AG04450 (cell line): ENCODE data around the gene OR51B4. TPM values are rescaled to one million over a fixed set of nuclear protein-coding genes. Genes with fewer than 3 reads are reported as not detected.
A peak's percentile ranks its signal among the peaks of the same experiment; 100 is the strongest.
"Not testable (repeated sequence)": the region's sequence is repeated elsewhere in the genome, so short reads cannot be mapped to it uniquely, and the experiment has no call there.

Experiments
- CTCF ChIA-PET: fragments of 300-600, 350-600 bp; formaldehyde crosslinking; extraction: SDS; loops from one replicate; lab custom pipeline; 2022; ENCODE audit warnings: antibody characterized with exemption, inconsistent platforms; lab: Charles Lee
- POLR2A ChIA-PET: fragments of 350-600 bp; formaldehyde crosslinking; extraction: SDS; loops from one replicate; lab custom pipeline; 2021; ENCODE audit warnings: antibody characterized with exemption, inconsistent platforms; lab: Yijun Ruan, JAX
- DNase-seq: peaks from one replicate; pipeline ENCODE4 v3.0.0-alpha.2; 2011; ENCODE audit warnings: low read depth, low spot score
- H3K27ac ChIP-seq: one replicate; pipeline ENCODE4 v1.5.1; 2012; ENCODE audit warnings: low read depth, low read length, control low read depth
- H3K27me3 ChIP-seq: one replicate; pipeline ENCODE4 v1.6.0; 2012; ENCODE audit warnings: low read length; ENCODE audit not compliant: control insufficient read depth, insufficient read depth
- H3K4me3 ChIP-seq: 2 replicates; pipeline ENCODE4 v1.5.1; 2011; ENCODE audit warnings: mild to moderate bottlenecking, low read depth, low read length, control low read depth
- H3K9me3 ChIP-seq: 2 replicates; pipeline ENCODE4 v1.5.1; 2012; ENCODE audit warnings: low read length; ENCODE audit not compliant: control insufficient read depth, insufficient read depth
- CTCF ChIP-seq: IDR thresholded peaks from 2 replicates; pipeline ENCODE4 v1.5.1; 2011; ENCODE audit warnings: low read depth, low read length, control low read depth, inconsistent platforms
- polyA plus RNA-seq: library from polyadenylated mRNA; depleted of rRNA; stranded (reverse); fragments of >200 nt; gene quantifications from 2 replicates; pipeline ENCODE4 v1.2.3, GENCODE V29; 2011

The OR51B4 gene
- polyA plus RNA-seq, 1 experiment, result 0.82 TPM

DNA sequence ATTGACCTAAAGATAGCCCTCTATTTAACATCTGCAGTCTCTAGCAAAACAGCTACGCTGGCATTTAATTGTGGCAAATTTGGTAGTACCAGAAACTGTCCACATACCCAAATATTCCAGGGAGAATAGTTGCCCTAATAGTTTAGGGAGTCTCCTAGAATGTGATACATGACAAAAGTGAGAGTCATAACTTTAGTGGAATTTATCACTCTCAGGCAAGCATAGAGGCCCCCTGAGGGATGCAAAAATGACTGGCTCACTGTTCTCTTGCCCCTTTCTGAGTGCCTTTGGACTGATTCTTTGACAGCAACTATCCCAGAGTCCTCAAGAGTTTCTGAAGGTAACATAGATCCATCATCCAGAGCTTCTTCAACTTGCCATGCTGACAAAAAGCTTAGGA lies 2.3 kb upstream of the OR51B4 start:
- DNase-seq, result no peak
- ChIA-PET POLR2A (no interaction called here), CTCF (interaction anchor here (1.4 kb wide), 1 partner anchor 13 kb away, joined by 3 read pairs; no protein-coding TSS in a partner anchor)
- TF ChIP-seq CTCF, result no peak
- H3K27me3 ChIP-seq, result no peaks in the 10 kb centered on the region
- H3K4me3 ChIP-seq, result no peak overlapping the region
- no peaks in the 10 kb centered on the region for H3K9me3 ChIP-seq
- no peak overlapping the region for H3K27ac ChIP-seq

- CTCF ChIA-PET, result interaction anchor here (1.4 kb wide), 1 partner anchor 13 kb away, joined by 3 read pairs; no protein-coding TSS in a partner anchor
- H3K4me3 ChIP-seq, result no peak overlapping the region
- no peak overlapping the region for H3K27ac ChIP-seq
- POLR2A ChIA-PET, result no interaction called here
- TF ChIP-seq CTCF, result no peak
- no peaks in the 10 kb centered on the region for H3K9me3 ChIP-seq
- no peaks in the 10 kb centered on the region for H3K27me3 ChIP-seq
- no peak for DNase-seq
Measured at GRCh38 chr11:5303626-5304025, 1.9 kb upstream of the OR51B4 start.

- no peak for DNase-seq
- no peak for TF ChIP-seq CTCF
Measured at GRCh38 chr11:5300251-5300650, 1.5 kb downstream of the OR51B4 start.

DNA sequence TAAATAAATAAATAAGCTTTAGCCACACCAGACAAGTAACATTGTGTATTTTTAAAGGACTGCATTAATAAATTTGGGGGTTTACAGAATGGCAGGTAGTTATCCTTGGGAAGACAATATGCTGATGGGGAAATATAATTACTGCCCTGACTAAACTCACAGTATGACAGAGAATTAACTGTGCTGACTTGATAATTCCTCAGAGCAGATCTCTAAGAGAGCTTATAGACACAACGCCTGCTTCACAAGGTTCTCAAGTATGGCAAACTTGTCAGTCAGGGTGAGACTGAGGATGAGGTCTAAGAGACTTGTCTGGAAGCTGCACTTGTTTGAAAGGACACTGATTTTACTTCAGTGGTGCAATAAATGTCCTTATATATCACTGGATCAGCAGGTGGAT lies 3.3 kb downstream of the OR51B4 start:
- CTCF ChIA-PET, result interaction anchor here (1.0 to 1.6 kb wide), 2 partner anchors 48 to 174 kb away, joined by 3 to 4 read pairs; no protein-coding TSS in a partner anchor
- POLR2A ChIA-PET, result interaction anchor here (1.1 kb wide), 1 partner anchor 18 kb away, joined by 3 read pairs; no protein-coding TSS in a partner anchor
- Histone ChIP-seq H3K4me3 (no peak overlapping the region), H3K27me3 (no peaks in the 10 kb centered on the region), H3K27ac (no peak overlapping the region), H3K9me3 (peaks cover 7% of the 10 kb centered on the region; the same call in 1 of the 2 replicates)
- no peak for TF ChIP-seq CTCF
- DNase-seq, result no peak

More at GRCh38 chr11:5300251-5300650, 1.5 kb downstream of the OR51B4 start:
- ChIA-PET CTCF (interaction anchor here (1.0 to 2.0 kb wide), 2 partner anchors 10 to 17 kb away, joined by 3 to 20 read pairs; no protein-coding TSS in a partner anchor), POLR2A (interaction anchor here (0.8 to 1.0 kb wide), 2 partner anchors 18 to 633 kb away, joined by 3 to 6 read pairs; no protein-coding TSS in a partner anchor)
- no peaks in the 10 kb centered on the region for H3K9me3 ChIP-seq
- H3K27ac ChIP-seq, result no peak overlapping the region
- no peak overlapping the region for H3K4me3 ChIP-seq
- H3K27me3 ChIP-seq, result no peaks in the 10 kb centered on the region

DNA sequence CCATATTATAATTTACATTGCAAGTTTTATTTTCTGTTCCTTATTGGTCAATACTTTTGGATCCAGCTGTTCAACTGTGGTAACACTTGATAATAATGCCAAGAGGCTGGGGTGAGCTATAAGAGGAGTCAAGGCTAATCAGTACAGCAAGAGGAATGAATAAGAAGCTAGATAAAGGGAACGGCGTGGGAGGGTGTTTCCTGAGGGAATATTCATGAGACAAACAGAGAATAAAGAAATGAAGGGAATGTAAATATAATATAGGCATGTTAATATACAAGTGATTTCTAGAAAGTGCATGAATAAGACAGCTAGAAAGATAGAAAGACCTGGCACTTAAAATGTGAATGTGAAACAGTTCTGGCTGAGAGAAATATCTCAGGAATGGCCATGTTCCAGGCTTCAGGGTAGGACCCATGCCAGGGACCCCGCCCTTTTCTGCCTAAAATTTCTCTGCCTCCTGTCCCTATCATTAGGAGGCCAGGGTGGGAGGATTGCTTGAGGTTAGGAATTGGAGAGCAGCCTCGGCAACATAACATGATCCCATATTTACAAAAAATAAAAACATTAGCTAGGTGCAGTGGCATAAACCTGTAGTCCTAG lies 3.9 kb downstream of the OR51B4 start:
- CTCF ChIA-PET, result interaction anchor here (1.0 to 1.6 kb wide), 3 partner anchors 10 to 173 kb away, joined by 3 to 5 read pairs (median 4); no protein-coding TSS in a partner anchor

DNA sequence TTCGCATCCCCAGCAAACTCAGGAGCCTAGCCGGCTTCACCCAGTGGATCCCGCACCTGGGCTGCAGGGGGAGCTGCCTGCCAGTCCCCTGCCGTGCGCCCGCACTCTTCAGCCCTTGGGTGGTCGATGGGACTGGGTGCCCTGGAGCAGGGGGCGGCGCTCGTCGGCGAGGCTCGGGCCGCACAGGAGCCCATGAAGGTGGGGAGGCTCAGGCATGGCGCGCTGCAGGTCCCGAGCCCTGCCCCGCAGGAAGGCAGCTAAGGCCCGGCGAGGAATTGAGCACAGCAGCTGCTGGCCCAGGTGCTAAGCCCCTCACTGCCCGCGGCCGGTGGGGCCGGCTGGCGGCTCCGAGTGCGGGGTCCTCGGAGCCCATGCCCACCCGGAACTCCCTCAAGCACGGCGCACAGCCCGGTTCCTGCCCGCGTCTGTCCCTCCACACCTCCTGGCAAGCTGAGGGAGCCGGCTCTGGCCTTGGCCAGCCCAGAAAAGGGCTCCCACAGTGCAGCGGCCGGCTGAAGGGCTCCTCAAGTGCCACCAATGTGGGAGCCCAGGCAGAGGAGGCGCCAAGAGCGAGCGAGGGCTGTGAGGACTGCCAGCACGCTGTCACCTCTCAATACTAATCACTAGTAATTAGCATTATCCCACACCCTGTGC lies 7.3 kb downstream of the OR51B4 start:
- H3K27ac ChIP-seq, POLR2A ChIA-PET, H3K4me3 ChIP-seq, CTCF ChIA-PET, DNase-seq, H3K27me3 ChIP-seq, H3K9me3 ChIP-seq: not testable (repeated sequence)

More for the DNA sequence above, 3.9 kb downstream of the OR51B4 start:
- POLR2A ChIA-PET, result interaction anchor here (1.1 kb wide), 1 partner anchor 17 kb away, joined by 3 read pairs; no protein-coding TSS in a partner anchor
- Histone ChIP-seq H3K9me3 (peaks cover 7% of the 10 kb centered on the region; the same call in 1 of the 2 replicates), H3K27ac (peak overlapping the region; percentile 47), H3K27me3 (no peaks in the 10 kb centered on the region), H3K4me3 (no peak overlapping the region)
- TF ChIP-seq CTCF, result no peak
- no peak for DNase-seq
